HepG2 (cell line): Measurements from ENCODE around the gene CDK18. TPM values are rescaled to one million over a fixed set of nuclear protein-coding genes. Genes with fewer than 3 reads are reported as not detected.

Experiments
- NFE2L1 ChIP-seq: sonication (generic); formaldehyde crosslinking; IDR thresholded peaks from 2 replicates; pipeline ENCODE4 v1.4.0; 2020; ENCODE audit warnings: missing genetic modification reagents, mild to moderate bottlenecking, borderline replicate concordance
- NFIC ChIP-seq: IDR thresholded peaks from 2 replicates; pipeline ENCODE4 v1.6.1; 2012; ENCODE audit warnings: mild to moderate bottlenecking, low read length, inconsistent platforms
- NFYB ChIP-seq: sonication (generic); formaldehyde crosslinking; IDR thresholded peaks from 2 replicates; pipeline ENCODE4 v1.4.0; 2020; ENCODE audit warnings: missing genetic modification reagents
- POGK ChIP-seq: sonication (generic); formaldehyde crosslinking; conservative IDR thresholded peaks from 2 replicates; pipeline ENCODE4 v1.8.0; 2022; ENCODE audit warnings: mild to moderate bottlenecking, moderate library complexity, missing genetic modification reagents
- PRMT3 ChIP-seq: sonication (generic); formaldehyde crosslinking; IDR thresholded peaks from 2 replicates; pipeline ENCODE4 v1.8.1; 2022; ENCODE audit warnings: low read depth, mild to moderate bottlenecking, moderate library complexity, missing genetic modification reagents, borderline replicate concordance
- RORA ChIP-seq: sonication (generic); formaldehyde crosslinking; IDR thresholded peaks from 2 replicates; pipeline ENCODE4 v1.5.0; 2020; ENCODE audit warnings: mild to moderate bottlenecking, missing genetic modification reagents, moderate library complexity
- SMAD3 ChIP-seq: sonication (generic); formaldehyde crosslinking; IDR thresholded peaks from 2 replicates; pipeline ENCODE4 v1.4.0; 2020; ENCODE audit warnings: missing genetic modification reagents
- XBP1 ChIP-seq: sonication (generic); formaldehyde crosslinking; IDR thresholded peaks from 2 replicates; pipeline ENCODE4 v1.5.0; 2020; ENCODE audit warnings: missing genetic modification reagents
- XRCC5 ChIP-seq: fragments of 200-400 bp; formaldehyde crosslinking; optimal IDR thresholded peaks from 2 replicates; pipeline ENCODE3; 2017; ENCODE audit warnings: mild to moderate bottlenecking, low read length
- ZNF224 ChIP-seq: sonication (generic); formaldehyde crosslinking; IDR thresholded peaks from 2 replicates; pipeline ENCODE4 v1.5.0; 2020; ENCODE audit warnings: mild to moderate bottlenecking, missing genetic modification reagents
- ZNF280D ChIP-seq: sonication (generic); formaldehyde crosslinking; IDR thresholded peaks from 2 replicates; pipeline ENCODE4 v1.5.1; 2020; ENCODE audit warnings: mild to moderate bottlenecking, missing genetic modification reagents
- ZNF496 ChIP-seq: sonication (generic); formaldehyde crosslinking; IDR thresholded peaks from 2 replicates; pipeline ENCODE4 v1.8.1; 2023; ENCODE audit warnings: mild to moderate bottlenecking, moderate library complexity, missing genetic modification reagents; ENCODE audit not compliant: insufficient replicate concordance
- ZNF687 ChIP-seq: sonication (generic); formaldehyde crosslinking; IDR thresholded peaks from 2 replicates; pipeline ENCODE4 v1.5.1; 2020; ENCODE audit warnings: mild to moderate bottlenecking, missing genetic modification reagents, moderate library complexity
- ZNF768 ChIP-seq: sonication (generic); formaldehyde crosslinking; IDR thresholded peaks from 2 replicates; pipeline ENCODE4 v1.4.0; 2020; ENCODE audit warnings: missing genetic modification reagents
- polyA plus RNA-seq, 8 experiments: library from polyadenylated mRNA; depleted of rRNA in 3 of 8; stranded (reverse) in 7 of 8; unstranded in 1 of 8; fragments of >200 nt; fragmentation: Illumina TruSeq in 4 of 8; extraction: Trizol in 4 of 8; gene quantifications; 2 replicates each; pipeline versions ENCODE4 v1.2.1 to v1.2.3, GENCODE V29; 2011 to 2016; ENCODE audit warnings: low read depth in 4 of 8, missing spikeins in 1 of 8, mixed read lengths in 1 of 8; ENCODE audit not compliant: insufficient read depth in 1 of 8
- total RNA-seq, 5 experiments: library from RNA; depleted of rRNA; stranded (reverse); fragments of >200 nt; fragmentation: Illumina TruSeq; extraction: Trizol; gene quantifications; 2 replicates each; pipeline ENCODE4 v1.2.3, GENCODE V29; 2016; ENCODE audit warnings: low read depth in 1 of 5
- TF ChIP-seq, protein P1 (sequence below): sonication (generic); formaldehyde crosslinking; IDR thresholded peaks from 2 replicates; pipeline ENCODE4 v1.4.0; 2020; ENCODE audit warnings: mild to moderate bottlenecking, missing genetic modification reagents
- TF ChIP-seq, protein P2 (sequence below): sonication (generic); formaldehyde crosslinking; IDR thresholded peaks from 2 replicates; pipeline ENCODE4 v1.5.0; 2020; ENCODE audit warnings: missing genetic modification reagents

The CDK18 gene
- total and polyA plus RNA-seq, 2 of the 13 experiments (the other 11 are each of a cell fraction or from before 2014, with no cell fraction given) = 6.4 to 38.8 TPM

GRCh38 chr1:205508227-205508714, 3.8 kb downstream of the CDK18 start (continued):
- TF ChIP-seq, protein P1, sequence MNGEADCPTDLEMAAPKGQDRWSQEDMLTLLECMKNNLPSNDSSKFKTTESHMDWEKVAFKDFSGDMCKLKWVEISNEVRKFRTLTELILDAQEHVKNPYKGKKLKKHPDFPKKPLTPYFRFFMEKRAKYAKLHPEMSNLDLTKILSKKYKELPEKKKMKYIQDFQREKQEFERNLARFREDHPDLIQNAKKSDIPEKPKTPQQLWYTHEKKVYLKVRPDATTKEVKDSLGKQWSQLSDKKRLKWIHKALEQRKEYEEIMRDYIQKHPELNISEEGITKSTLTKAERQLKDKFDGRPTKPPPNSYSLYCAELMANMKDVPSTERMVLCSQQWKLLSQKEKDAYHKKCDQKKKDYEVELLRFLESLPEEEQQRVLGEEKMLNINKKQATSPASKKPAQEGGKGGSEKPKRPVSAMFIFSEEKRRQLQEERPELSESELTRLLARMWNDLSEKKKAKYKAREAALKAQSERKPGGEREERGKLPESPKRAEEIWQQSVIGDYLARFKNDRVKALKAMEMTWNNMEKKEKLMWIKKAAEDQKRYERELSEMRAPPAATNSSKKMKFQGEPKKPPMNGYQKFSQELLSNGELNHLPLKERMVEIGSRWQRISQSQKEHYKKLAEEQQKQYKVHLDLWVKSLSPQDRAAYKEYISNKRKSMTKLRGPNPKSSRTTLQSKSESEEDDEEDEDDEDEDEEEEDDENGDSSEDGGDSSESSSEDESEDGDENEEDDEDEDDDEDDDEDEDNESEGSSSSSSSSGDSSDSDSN (CRISPR knock-in tag) = no peak
- TF ChIP-seq, protein P2, sequence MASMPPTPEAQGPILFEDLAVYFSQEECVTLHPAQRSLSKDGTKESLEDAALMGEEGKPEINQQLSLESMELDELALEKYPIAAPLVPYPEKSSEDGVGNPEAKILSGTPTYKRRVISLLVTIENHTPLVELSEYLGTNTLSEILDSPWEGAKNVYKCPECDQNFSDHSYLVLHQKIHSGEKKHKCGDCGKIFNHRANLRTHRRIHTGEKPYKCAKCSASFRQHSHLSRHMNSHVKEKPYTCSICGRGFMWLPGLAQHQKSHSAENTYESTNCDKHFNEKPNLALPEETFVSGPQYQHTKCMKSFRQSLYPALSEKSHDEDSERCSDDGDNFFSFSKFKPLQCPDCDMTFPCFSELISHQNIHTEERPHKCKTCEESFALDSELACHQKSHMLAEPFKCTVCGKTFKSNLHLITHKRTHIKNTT (CRISPR knock-in tag) = no peak
- TF ChIP-seq RORA (CRISPR knock-in tag) (no peak), ZNF496 (CRISPR knock-in tag) (no peak), ZNF224 (CRISPR knock-in tag) (no peak), NFE2L1 (CRISPR knock-in tag) (no peak), PRMT3 (CRISPR knock-in tag) (no peak), ZNF687 (CRISPR knock-in tag) (peak; percentile 42), SMAD3 (CRISPR knock-in tag) (no peak), XBP1 (CRISPR knock-in tag) (no peak), NFYB (CRISPR knock-in tag) (no peak), ZNF768 (no peak), XRCC5 (no peak), NFIC (no peak), ZNF280D (CRISPR knock-in tag) (no peak), POGK (no peak)
